ENCODE data around the gene RAI1. TPM values are rescaled to one million over a fixed set of nuclear protein-coding genes. Genes with fewer than 3 reads are reported as not detected.
"Not testable (repeated sequence)": the region's sequence is repeated elsewhere in the genome, so short reads cannot be mapped to it uniquely, and the experiment has no call there.

Gene RAI1
- total RNA-seq, 4 donors from 2014 or later, result 20.3 to 46.1 (median 30.4) TPM

DNA sequence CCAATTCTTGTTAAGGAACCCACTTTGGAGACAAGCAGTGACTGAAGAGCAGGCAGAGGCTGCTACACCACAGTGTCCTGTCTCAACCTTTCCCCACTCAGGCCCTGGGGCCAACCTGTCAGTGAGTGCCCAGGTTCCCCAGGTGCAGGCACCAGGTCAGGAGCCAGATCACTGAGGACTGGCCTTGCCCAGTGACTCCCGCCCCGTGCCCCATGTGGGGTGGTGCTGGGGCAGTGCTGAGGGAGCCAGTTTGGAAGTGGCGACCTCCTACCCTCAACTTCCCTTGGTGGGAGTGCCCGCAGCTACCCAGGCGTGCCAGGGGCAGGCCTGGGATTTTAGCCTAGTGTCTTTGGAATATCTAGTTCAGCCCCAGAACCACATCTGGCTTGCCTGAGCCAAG, 126.2 kb downstream of the RAI1 start:
- Histone ChIP-seq H3K4me3 (no peak overlapping the region), H3K9me3 (no peaks in the 10 kb centered on the region), H3K4me1 (peaks cover 56% of the 10 kb centered on the region), H3K27me3 (no peaks in the 10 kb centered on the region), H3K27ac (peak overlapping the region; percentile 25), H3K36me3 (no peaks in the 10 kb centered on the region)
- DNase-seq (ENCODE audit: low spot score in 2 of 2), result no peak
- WGBS, result no CpG with 5 or more reads among the region's 5 CpGs
- TF ChIP-seq, protein P1, sequence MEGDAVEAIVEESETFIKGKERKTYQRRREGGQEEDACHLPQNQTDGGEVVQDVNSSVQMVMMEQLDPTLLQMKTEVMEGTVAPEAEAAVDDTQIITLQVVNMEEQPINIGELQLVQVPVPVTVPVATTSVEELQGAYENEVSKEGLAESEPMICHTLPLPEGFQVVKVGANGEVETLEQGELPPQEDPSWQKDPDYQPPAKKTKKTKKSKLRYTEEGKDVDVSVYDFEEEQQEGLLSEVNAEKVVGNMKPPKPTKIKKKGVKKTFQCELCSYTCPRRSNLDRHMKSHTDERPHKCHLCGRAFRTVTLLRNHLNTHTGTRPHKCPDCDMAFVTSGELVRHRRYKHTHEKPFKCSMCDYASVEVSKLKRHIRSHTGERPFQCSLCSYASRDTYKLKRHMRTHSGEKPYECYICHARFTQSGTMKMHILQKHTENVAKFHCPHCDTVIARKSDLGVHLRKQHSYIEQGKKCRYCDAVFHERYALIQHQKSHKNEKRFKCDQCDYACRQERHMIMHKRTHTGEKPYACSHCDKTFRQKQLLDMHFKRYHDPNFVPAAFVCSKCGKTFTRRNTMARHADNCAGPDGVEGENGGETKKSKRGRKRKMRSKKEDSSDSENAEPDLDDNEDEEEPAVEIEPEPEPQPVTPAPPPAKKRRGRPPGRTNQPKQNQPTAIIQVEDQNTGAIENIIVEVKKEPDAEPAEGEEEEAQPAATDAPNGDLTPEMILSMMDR (IDR thresholded peaks at IDR 0.05), result no peak

DNA sequence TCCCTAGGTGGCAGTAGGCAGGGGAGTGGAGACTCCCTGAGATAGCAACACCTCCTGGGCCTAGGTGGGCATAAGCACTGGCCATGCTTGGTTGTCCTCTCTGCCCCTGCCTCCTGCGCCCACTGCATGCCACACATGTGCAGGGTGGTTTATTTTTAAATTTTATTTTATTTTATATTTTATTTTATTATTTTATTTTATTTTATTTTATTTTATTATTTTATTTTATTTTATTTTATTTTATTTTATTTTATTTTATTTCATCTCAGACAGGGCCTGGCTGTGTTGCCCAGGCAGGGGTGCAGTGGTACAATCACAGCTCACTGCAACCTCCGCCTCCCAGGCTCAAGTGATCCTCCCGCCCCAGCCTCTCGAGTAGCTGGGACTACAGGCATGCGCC, 126.9 kb downstream of the RAI1 start:
- 87% methylated on average over 5 of the region's 5 CpGs for WGBS
- H3K27ac ChIP-seq; H3K9me3 ChIP-seq; H3K27me3 ChIP-seq; H3K36me3 ChIP-seq; H3K4me3 ChIP-seq; DNase-seq (ENCODE audit: low spot score in 2 of 2): not testable (repeated sequence)
- H3K4me1 ChIP-seq, result peaks cover 59% of the 10 kb centered on the region

DNA sequence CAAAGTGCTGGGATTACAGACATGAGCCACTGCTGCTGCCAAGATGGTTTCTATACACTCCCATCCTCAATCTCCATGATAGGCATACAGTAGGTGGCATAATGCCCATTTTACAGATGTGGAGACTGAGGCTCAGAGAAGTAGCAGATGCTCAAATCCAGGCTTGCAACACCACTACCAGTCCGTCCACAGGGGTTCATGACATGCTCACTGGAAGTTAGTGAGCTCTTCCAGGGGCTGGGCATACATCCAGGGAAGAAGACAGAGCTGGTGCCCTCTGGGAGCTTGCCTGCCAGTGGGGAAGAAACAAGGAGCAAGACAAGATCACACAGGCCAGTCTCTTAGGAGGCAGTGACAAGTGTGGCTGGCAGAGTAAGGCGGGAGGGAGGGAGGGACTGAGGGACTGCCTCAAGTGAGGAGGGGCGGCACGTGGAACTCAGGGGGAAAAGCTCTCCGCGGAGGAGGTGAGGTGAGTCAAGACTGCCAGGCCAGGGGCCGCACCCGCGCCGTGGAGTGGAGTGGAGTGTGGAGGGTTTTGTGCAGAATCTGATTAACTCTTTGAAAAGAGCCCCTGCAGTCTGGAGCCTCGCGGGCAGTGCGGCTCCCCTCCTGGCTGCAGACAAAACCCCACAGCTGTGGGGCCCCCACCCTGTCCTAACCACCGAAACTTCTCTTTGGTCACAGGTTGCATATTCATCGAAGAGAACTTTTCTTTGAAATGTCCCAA, 127.6 kb downstream of the RAI1 start:
- 36% methylated on average over 13 of the region's 15 CpGs for WGBS
- Histone ChIP-seq H3K27me3 (no peaks in the 10 kb centered on the region), H3K4me3 (peak overlapping the region; percentile 41), H3K4me1 (peaks cover 59% of the 10 kb centered on the region), H3K36me3 (peaks cover 8% of the 10 kb centered on the region), H3K9me3 (no peaks in the 10 kb centered on the region), H3K27ac (peak overlapping the region; percentile 55)
- DNase-seq (ENCODE audit: low spot score in 2 of 2), result no peak
- TF ChIP-seq EP300 (IDR thresholded peaks at IDR 0.05) (no peak), POLR2AphosphoS5 (IDR thresholded peaks at IDR 0.05) (peak in 1 of 3 donors; percentile 51)
- TF ChIP-seq, protein P1 (IDR thresholded peaks at IDR 0.05), result no peak

DNA sequence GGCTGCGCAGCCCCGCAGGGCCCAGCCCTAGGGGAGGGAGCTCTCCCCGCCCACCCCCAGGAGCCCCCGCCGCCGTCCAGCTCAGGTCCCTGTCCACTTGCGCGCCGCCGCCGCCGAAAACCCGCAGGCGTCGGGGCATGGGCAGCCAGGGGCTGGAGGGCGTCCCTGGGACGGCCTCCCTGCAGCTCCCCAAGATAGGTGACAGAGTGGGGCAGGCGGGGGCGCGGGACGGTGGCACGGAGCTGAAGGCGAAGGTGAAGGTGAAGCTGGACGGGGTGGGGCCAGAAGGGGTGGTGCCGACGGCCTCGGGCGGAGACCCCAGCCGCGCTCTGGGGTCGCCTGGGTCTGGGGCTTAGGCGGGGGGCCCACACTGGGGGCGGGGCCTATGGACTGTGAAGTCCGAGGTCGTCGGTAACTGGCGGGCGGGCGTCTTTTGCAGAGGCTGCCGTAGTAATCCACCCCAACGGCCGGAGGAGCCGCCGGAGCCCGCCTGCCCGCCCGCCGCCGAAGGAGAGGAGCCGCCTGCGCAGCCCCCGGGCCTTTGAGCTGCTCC, 128.3 kb downstream of the RAI1 start:
- 40% methylated on average over 31 of the region's 52 CpGs for WGBS
- peaks cover 64% of the 10 kb centered on the region for H3K4me1 ChIP-seq
- no peaks in the 10 kb centered on the region for H3K9me3 ChIP-seq
- TF ChIP-seq POLR2A (IDR thresholded peaks at IDR 0.05) (no peak), EP300 (IDR thresholded peaks at IDR 0.05) (no peak), POLR2AphosphoS5 (IDR thresholded peaks at IDR 0.05) (no peak)
- TF ChIP-seq, protein P1 (IDR thresholded peaks at IDR 0.05), result no peak
- H3K27ac ChIP-seq, result peak overlapping the region; percentile 55
- DNase-seq (ENCODE audit: low spot score in 2 of 2), result no peak
- H3K36me3 ChIP-seq, result peaks cover 15% of the 10 kb centered on the region
- H3K4me3 ChIP-seq, result peak overlapping the region; percentile 41
- H3K27me3 ChIP-seq, result no peaks in the 10 kb centered on the region

GRCh38 chr17:17810084-17810894, 129.0 kb downstream of the RAI1 start:
- no peak for DNase-seq (ENCODE audit: low spot score in 2 of 2)
- Histone ChIP-seq H3K9me3 (no peaks in the 10 kb centered on the region), H3K4me3 (peak overlapping the region; percentile 41), H3K36me3 (peaks cover 17% of the 10 kb centered on the region), H3K27ac (peak overlapping the region; percentile 55), H3K4me1 (peaks cover 69% of the 10 kb centered on the region), H3K27me3 (no peaks in the 10 kb centered on the region)
- TF ChIP-seq, protein P1 (IDR thresholded peaks at IDR 0.05), result no peak
- TF ChIP-seq POLR2A (IDR thresholded peaks at IDR 0.05), result no peak
- no peak for TF ChIP-seq POLR2AphosphoS5 (IDR thresholded peaks at IDR 0.05)
- TF ChIP-seq EP300 (IDR thresholded peaks at IDR 0.05), result no peak
- 56% methylated on average over 25 of the region's 68 CpGs for WGBS

Measured in suprapubic skin (tissue), 4 donors.